IMR-90 (cell line): ENCODE measurements around the gene COMP. TPM values are rescaled to one million over a fixed set of nuclear protein-coding genes. Genes with fewer than 3 reads are reported as not detected.

Source experiments
- ATAC-seq: fragments of 200-7000 bp; cut with Tn5 transposase; 2 replicates; pipeline ENCODE4 v1.9.1; 2020; ENCODE audit warnings: low read depth, mild to moderate bottlenecking, moderate library complexity
- BruUV-seq: library from RNA; stranded (reverse); fragments of 400-500 nt; replicated peaks from 2 replicates; lab custom pipeline; 2021; lab: Mats Ljungman, UMichigan
- CTCF ChIA-PET: fragments of 300-600 bp; formaldehyde crosslinking; extraction: SDS; loops from one replicate; lab custom pipeline; 2021; ENCODE audit warnings: antibody characterized with exemption; lab: Yijun Ruan, JAX
- POLR2A ChIA-PET: fragments of 300-600 bp; sonication (Branson Sonifier 250); formaldehyde crosslinking; loops from one replicate; lab custom pipeline; 2022; ENCODE audit warnings: antibody characterized with exemption; ENCODE audit not compliant: unreplicated experiment; lab: Charles Lee
- DNase-seq: peaks from one replicate; pipeline ENCODE4 v3.0.0; 2013
- H2AFZ ChIP-seq: replicated peaks from 2 replicates; pipeline ENCODE3; 2013; ENCODE audit warnings: low read length, mild to moderate bottlenecking; ENCODE audit not compliant: poor library complexity
- H2AK5ac ChIP-seq: 2 replicates; pipeline ENCODE4 v1.6.1; 2013; ENCODE audit warnings: low read depth, low read length, inconsistent platforms
- H2AK9ac ChIP-seq: replicated peaks from 2 replicates; pipeline ENCODE3; 2013; ENCODE audit warnings: mild to moderate bottlenecking, low read depth, low read length, moderate library complexity; ENCODE audit not compliant: poor library complexity
- H2BK120ac ChIP-seq: 2 replicates; pipeline ENCODE4 v1.6.1; 2013; ENCODE audit warnings: low read depth, low read length, inconsistent platforms
- H2BK15ac ChIP-seq: 3 replicates; pipeline ENCODE4 v1.6.1; 2013; ENCODE audit warnings: low read depth, low read length, inconsistent platforms
- H2BK20ac ChIP-seq: 2 replicates; pipeline ENCODE4 v1.6.1; 2013; ENCODE audit warnings: low read depth, mild to moderate bottlenecking, inconsistent platforms, low read length, moderate library complexity
- H2BK5ac ChIP-seq: 2 replicates; pipeline ENCODE4 v1.6.1; 2013; ENCODE audit warnings: mild to moderate bottlenecking, low read depth, low read length, inconsistent platforms; ENCODE audit not compliant: poor library complexity, severe bottlenecking
- H3K14ac ChIP-seq: replicated peaks from 2 replicates; pipeline ENCODE4 v1.6.1; 2013; ENCODE audit warnings: low read depth, low read length, inconsistent platforms
- H3K18ac ChIP-seq: 2 replicates; pipeline ENCODE4 v1.6.1; 2013; ENCODE audit warnings: low read depth, low read length, control low read depth
- H3K23ac ChIP-seq: 2 replicates; pipeline ENCODE4 v1.6.1; 2013; ENCODE audit warnings: low read depth, low read length, inconsistent platforms
- H3K27ac ChIP-seq: 2 replicates; pipeline ENCODE4 v1.5.1; 2013; ENCODE audit warnings: mild to moderate bottlenecking, control low read depth, low read length; ENCODE audit not compliant: insufficient read depth
- H3K27me3 ChIP-seq: 2 replicates; pipeline ENCODE4 v1.6.1; 2013; ENCODE audit warnings: low read length; ENCODE audit not compliant: control insufficient read depth, insufficient read depth
- H3K36me3 ChIP-seq: 2 replicates; pipeline ENCODE4 v1.6.1; 2013; ENCODE audit warnings: low read length, mixed read lengths; ENCODE audit not compliant: control insufficient read depth, insufficient read depth
- H3K4ac ChIP-seq: 2 replicates; pipeline ENCODE4 v1.6.1; 2013; ENCODE audit warnings: low read depth, low read length, inconsistent platforms
- H3K4me1 ChIP-seq: 2 replicates; pipeline ENCODE4 v1.6.1; 2013; ENCODE audit warnings: low read length, mixed read lengths; ENCODE audit not compliant: control insufficient read depth, insufficient read depth
- H3K4me2 ChIP-seq: 2 replicates; pipeline ENCODE4 v1.6.1; 2013; ENCODE audit warnings: low read depth, mild to moderate bottlenecking, control low read depth, low read length, moderate library complexity
- H3K4me3 ChIP-seq: 2 replicates; pipeline ENCODE4 v1.5.1; 2013; ENCODE audit warnings: low read depth, mild to moderate bottlenecking, control low read depth, low read length, moderate library complexity; ENCODE audit not compliant: insufficient read depth
- H3K56ac ChIP-seq: 2 replicates; pipeline ENCODE4 v1.6.1; 2013; ENCODE audit warnings: low read length, inconsistent platforms; ENCODE audit not compliant: insufficient read depth; ENCODE audit errors: extremely low read depth
- H3K79me1 ChIP-seq, 2 experiments: 2 replicates each; pipeline ENCODE4 v1.6.1; 2013; ENCODE audit warnings: low read length in 2 of 2, inconsistent platforms in 1 of 2, low read depth in 1 of 2
- H3K9ac ChIP-seq: 2 replicates; pipeline ENCODE4 v1.6.1; 2013; ENCODE audit warnings: low read depth, low read length, control low read depth
- H3K9me1 ChIP-seq: 2 replicates; pipeline ENCODE4 v1.6.1; 2013; ENCODE audit warnings: low read length, inconsistent platforms; ENCODE audit not compliant: insufficient read depth
- H3K9me3 ChIP-seq: 2 replicates; pipeline ENCODE4 v1.6.1; 2013; ENCODE audit warnings: low read length; ENCODE audit not compliant: control insufficient read depth, insufficient read depth
- H4K20me1 ChIP-seq: 2 replicates; pipeline ENCODE4 v1.6.1; 2013; ENCODE audit warnings: low read length, inconsistent platforms; ENCODE audit not compliant: insufficient read depth
- H4K5ac ChIP-seq: 2 replicates; pipeline ENCODE4 v1.6.1; 2013; ENCODE audit warnings: mild to moderate bottlenecking, low read depth, low read length, control low read depth
- H4K8ac ChIP-seq, 2 experiments: 2 replicates each; pipeline ENCODE4 v1.6.1; 2013; ENCODE audit warnings: low read depth in 2 of 2, low read length in 2 of 2, control low read depth in 1 of 2, inconsistent platforms in 1 of 2
- H4K91ac ChIP-seq: 2 replicates; pipeline ENCODE4 v1.6.1; 2013; ENCODE audit warnings: low read depth, low read length, inconsistent platforms; ENCODE audit not compliant: insufficient read depth
- CEBPB ChIP-seq: IDR thresholded peaks from 2 replicates; pipeline ENCODE4 v1.6.1; 2012; ENCODE audit warnings: low read depth, low read length, improper control_type of control experiment
- CHD1 ChIP-seq: IDR thresholded peaks from 2 replicates; pipeline ENCODE4 v1.6.1; 2012; ENCODE audit warnings: low read depth, low read length, improper control_type of control experiment
- CTCF ChIP-seq: conservative IDR thresholded peaks from 2 replicates; pipeline ENCODE4 v1.5.1; 2012; ENCODE audit warnings: mild to moderate bottlenecking, low read depth, low read length, improper control_type of control experiment
- ELK1 ChIP-seq: fragments of 150-350 bp; IDR thresholded peaks from 2 replicates; pipeline ENCODE4 v1.6.1; 2016; ENCODE audit warnings: low read depth, mild to moderate bottlenecking, low read length, moderate library complexity, borderline replicate concordance
- FOS ChIP-seq: fragments of 150-350 bp; IDR thresholded peaks from 2 replicates; pipeline ENCODE4 v1.6.1; 2016; ENCODE audit warnings: low read depth, low read length
- MAFK ChIP-seq: IDR thresholded peaks from 2 replicates; pipeline ENCODE4 v1.6.1; 2012; ENCODE audit warnings: low read depth, low read length, improper control_type of control experiment
- MXI1 ChIP-seq: IDR thresholded peaks from 2 replicates; pipeline ENCODE4 v1.6.1; 2012; ENCODE audit warnings: low read depth, mild to moderate bottlenecking, low read length, moderate library complexity, borderline replicate concordance
- NFE2L2 ChIP-seq: fragments of 150-350 bp; IDR thresholded peaks from 2 replicates; pipeline ENCODE4 v1.6.1; 2016; ENCODE audit warnings: low read depth, mild to moderate bottlenecking, low read length
- POLR2A ChIP-seq: IDR thresholded peaks from 2 replicates; pipeline ENCODE4 v1.6.1; 2012; ENCODE audit warnings: mild to moderate bottlenecking, low read depth, low read length
- RAD21 ChIP-seq: IDR thresholded peaks from 2 replicates; pipeline ENCODE4 v1.6.1; 2012; ENCODE audit warnings: low read length, improper control_type of control experiment
- RCOR1 ChIP-seq: IDR thresholded peaks from 2 replicates; pipeline ENCODE4 v1.6.1; 2012; ENCODE audit warnings: mild to moderate bottlenecking, low read length, improper control_type of control experiment; ENCODE audit not compliant: insufficient replicate concordance
- SMC3 ChIP-seq: fragments of 150-350 bp; IDR thresholded peaks from 2 replicates; pipeline ENCODE4 v1.6.1; 2016; ENCODE audit warnings: low read depth, mild to moderate bottlenecking, antibody characterized with exemption, low read length, moderate library complexity
- USF2 ChIP-seq: fragments of 150-350 bp; IDR thresholded peaks from 2 replicates; pipeline ENCODE4 v1.6.1; 2017; ENCODE audit warnings: mild to moderate bottlenecking, antibody characterized with exemption, low read length, low read depth
- WGBS, 2 experiments: methylation state at CpG; one replicate each; pipeline versions ENCODE4 v1.1.5 to v1.1.7; 2013; ENCODE audit warnings: missing lambda C conversion rate in 2 of 2; ENCODE audit not compliant: insufficient read length in 1 of 2; ENCODE audit errors: extremely low coverage in 2 of 2; 5-methylcytosine and 5-hydroxymethylcytosine counted together
- dilution Hi-C: fragments of 300-500 bp; cut with HindIII; formaldehyde crosslinking; loops from one replicate; pipeline ENCODE4 v1.14.3; 2018; ENCODE audit warnings: low sequenced_read_pairs; ENCODE audit not compliant: unreplicated experiment
- in situ Hi-C: fragments of 300-500 bp; cut with MboI; formaldehyde crosslinking; loops from 3 replicates; pipeline ENCODE4 v1.14.3; 2019; ENCODE audit warnings: low sequenced_read_pairs, inconsistent platforms, mixed read lengths
- intact Hi-C: fragments of 100-400 bp; cut with micrococcal nuclease; formaldehyde crosslinking; loops from 2 replicates; pipeline ENCODE4 v1.10.0; 2022
- polyA plus RNA-seq, 3 experiments: library from polyadenylated mRNA; depleted of rRNA; stranded (reverse); fragments of >200 nt; gene quantifications; 2 replicates each; pipeline ENCODE4 v1.2.3, GENCODE V29; 2012; ENCODE audit warnings: low replicate concordance in 1 of 3
- total RNA-seq: library from RNA; depleted of rRNA; stranded (reverse); fragments of >200 nt; gene quantifications from 2 replicates; pipeline ENCODE4 v1.2.3, GENCODE V29; 2012

The COMP gene
- total and polyA plus RNA-seq, 2 of the 4 experiments (the other 2 are of a cell fraction), result under 0.01 to 0.43 TPM

DNA sequence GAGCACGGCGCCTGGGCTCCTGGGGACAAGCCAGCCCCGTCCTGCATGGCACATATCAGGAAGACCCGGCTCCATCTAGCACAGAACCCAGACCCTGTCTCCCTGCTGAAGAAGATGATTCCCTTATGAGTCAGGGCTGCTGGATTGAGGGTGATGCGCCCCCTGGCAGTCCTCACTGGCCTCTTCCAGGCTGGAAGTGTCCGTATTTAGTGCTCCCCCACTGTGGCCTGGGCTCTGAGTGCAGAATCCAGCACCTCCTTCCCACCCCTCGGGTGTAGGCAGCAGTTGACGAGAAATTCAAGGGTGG, 14.9 kb downstream of the COMP start:
- peak overlapping the region; percentile 91 for H2AK9ac ChIP-seq
- peak overlapping the region; percentile 15; the same call in 1 of the 2 replicates for H3K9ac ChIP-seq
- 0 out of 2 replicates have a peak overlapping the region, but pooled peaks have one; percentile 19 for H3K4me2 ChIP-seq
- no peaks in the 10 kb centered on the region for H3K79me1 ChIP-seq
- H3K4me3 ChIP-seq, result no peak overlapping the region
- peak overlapping the region; percentile 51 for H2BK5ac ChIP-seq
- no peak overlapping the region for H4K91ac ChIP-seq
- in situ Hi-C loops, result no loop called here
- peak; percentile 84 for ATAC-seq
- 41% methylated on average over 6 of the region's 8 CpGs; no CpG with 5 or more reads in 1 of the 2 experiments for WGBS, 2 experiments
- no peaks in the 10 kb centered on the region for H3K27me3 ChIP-seq
- no peak overlapping the region for H2BK20ac ChIP-seq
- H4K8ac ChIP-seq, result no peak overlapping the region; a peak in 1 of 4 replicates
- no peaks in the 10 kb centered on the region for H3K36me3 ChIP-seq
- peak; percentile 72 for DNase-seq
- H3K4ac ChIP-seq, result peak overlapping the region; percentile 27; the same call in 1 of the 2 replicates
- BruUV-seq, result no TSS peak
- TF ChIP-seq CHD1, result no peak
- no peak; the same call in 1 of the 2 replicates for TF ChIP-seq POLR2A
- peak; percentile 65 for TF ChIP-seq CTCF
- TF ChIP-seq CEBPB, result no peak
- no peak for TF ChIP-seq NFE2L2
- no peak for TF ChIP-seq USF2
- TF ChIP-seq SMC3, result peak; percentile 68
- TF ChIP-seq FOS, result peak; percentile 63; the same call in 1 of the 2 replicates
- TF ChIP-seq MXI1, result 0 out of 2 replicates have a peak, but pooled peaks have one; percentile 6
- TF ChIP-seq RCOR1, result peak; percentile 15
- no peak for TF ChIP-seq ELK1
- peak; percentile 56 for TF ChIP-seq RAD21
- TF ChIP-seq MAFK, result no peak
- H3K9me3 ChIP-seq, result no peaks in the 10 kb centered on the region
- intact Hi-C loops, result loop anchor here (1.0 kb wide), 1 partner anchor 187 kb away; no protein-coding TSS in a partner anchor
- ChIA-PET CTCF (no interaction called here), POLR2A (no interaction called here)
- H3K9me1 ChIP-seq, result 0 out of 2 replicates have a peak, but pooled peaks cover 2% of the 10 kb centered on the region
- H2BK120ac ChIP-seq, result no peak overlapping the region
- H3K18ac ChIP-seq, result no peak overlapping the region
- H3K27ac ChIP-seq, result peak overlapping the region; percentile 2; the same call in 1 of the 2 replicates
- H2AK5ac ChIP-seq, result peak overlapping the region; percentile 69
- H3K4me1 ChIP-seq, result peaks cover 14% of the 10 kb centered on the region
- no peak overlapping the region for H3K56ac ChIP-seq
- no peak overlapping the region for H3K14ac ChIP-seq
- dilution Hi-C loops, result no loop called here
- no peak overlapping the region for H2BK15ac ChIP-seq
- no peak overlapping the region for H4K5ac ChIP-seq
- no peak overlapping the region for H3K23ac ChIP-seq
- H4K20me1 ChIP-seq, result peaks cover 11% of the 10 kb centered on the region
- peak overlapping the region; percentile 80 for H2AFZ ChIP-seq
